ENCODE data around the gene HSPA13. TPM values are rescaled to one million over a fixed set of nuclear protein-coding genes. Genes with fewer than 3 reads are reported as not detected.
A peak's percentile ranks its signal among the peaks of the same experiment; 100 is the strongest.

Gene HSPA13
- total and polyA plus RNA-seq, 4 donors = 4.9 to 37.2 (median 13.2) TPM

- H3K9me3 ChIP-seq (ENCODE audit: control insufficient read depth in 4 of 4, low read length in 3 of 4) = peaks cover 3 to 31% (median 16%) of the 10 kb centered on the region in 4 donors
Measured at GRCh38 chr21:14418920-14419319, 36.0 kb upstream of the HSPA13 start.

More at GRCh38 chr21:14418920-14419319, 36.0 kb upstream of the HSPA13 start:
- DNase-seq (ENCODE audit: low spot score) = no peak
- Histone ChIP-seq H3K4me1 (ENCODE audit: control insufficient read depth in 4 of 4, insufficient read depth in 4 of 4, low read length in 3 of 4) (no peaks in the 10 kb centered on the region), H3K27ac (ENCODE audit: low read depth in 1 of 2, low read length in 2 of 2) (no peak overlapping the region), H3K27me3 (ENCODE audit: control insufficient read depth in 4 of 4, insufficient read depth in 4 of 4, low read length in 3 of 4) (peaks cover 0 to 2% (median 0%) of the 10 kb centered on the region in 4 donors), H3K36me3 (ENCODE audit: control insufficient read depth in 4 of 4, insufficient read depth in 3 of 4, low read depth in 1 of 4, low read length in 3 of 4) (no peaks in the 10 kb centered on the region), H3K9ac (ENCODE audit: low read depth in 1 of 2, low read length in 2 of 2) (no peak overlapping the region), H3K4me3 (ENCODE audit: low read depth in 1 of 3, low read length in 3 of 3) (peak overlapping the region in 1 of 3 donors; percentile 28)
- no peak for TF ChIP-seq TAF1 (conservative IDR thresholded peaks at IDR 0.05)
- no peak for TF ChIP-seq RXRA (IDR thresholded peaks at IDR 0.05)
- TF ChIP-seq, protein P1, sequence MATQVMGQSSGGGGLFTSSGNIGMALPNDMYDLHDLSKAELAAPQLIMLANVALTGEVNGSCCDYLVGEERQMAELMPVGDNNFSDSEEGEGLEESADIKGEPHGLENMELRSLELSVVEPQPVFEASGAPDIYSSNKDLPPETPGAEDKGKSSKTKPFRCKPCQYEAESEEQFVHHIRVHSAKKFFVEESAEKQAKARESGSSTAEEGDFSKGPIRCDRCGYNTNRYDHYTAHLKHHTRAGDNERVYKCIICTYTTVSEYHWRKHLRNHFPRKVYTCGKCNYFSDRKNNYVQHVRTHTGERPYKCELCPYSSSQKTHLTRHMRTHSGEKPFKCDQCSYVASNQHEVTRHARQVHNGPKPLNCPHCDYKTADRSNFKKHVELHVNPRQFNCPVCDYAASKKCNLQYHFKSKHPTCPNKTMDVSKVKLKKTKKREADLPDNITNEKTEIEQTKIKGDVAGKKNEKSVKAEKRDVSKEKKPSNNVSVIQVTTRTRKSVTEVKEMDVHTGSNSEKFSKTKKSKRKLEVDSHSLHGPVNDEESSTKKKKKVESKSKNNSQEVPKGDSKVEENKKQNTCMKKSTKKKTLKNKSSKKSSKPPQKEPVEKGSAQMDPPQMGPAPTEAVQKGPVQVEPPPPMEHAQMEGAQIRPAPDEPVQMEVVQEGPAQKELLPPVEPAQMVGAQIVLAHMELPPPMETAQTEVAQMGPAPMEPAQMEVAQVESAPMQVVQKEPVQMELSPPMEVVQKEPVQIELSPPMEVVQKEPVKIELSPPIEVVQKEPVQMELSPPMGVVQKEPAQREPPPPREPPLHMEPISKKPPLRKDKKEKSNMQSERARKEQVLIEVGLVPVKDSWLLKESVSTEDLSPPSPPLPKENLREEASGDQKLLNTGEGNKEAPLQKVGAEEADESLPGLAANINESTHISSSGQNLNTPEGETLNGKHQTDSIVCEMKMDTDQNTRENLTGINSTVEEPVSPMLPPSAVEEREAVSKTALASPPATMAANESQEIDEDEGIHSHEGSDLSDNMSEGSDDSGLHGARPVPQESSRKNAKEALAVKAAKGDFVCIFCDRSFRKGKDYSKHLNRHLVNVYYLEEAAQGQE (IDR thresholded peaks at IDR 0.05) = no peak
- no peak for TF ChIP-seq HNF4G (IDR thresholded peaks at IDR 0.05)
- TF ChIP-seq, protein P2, sequence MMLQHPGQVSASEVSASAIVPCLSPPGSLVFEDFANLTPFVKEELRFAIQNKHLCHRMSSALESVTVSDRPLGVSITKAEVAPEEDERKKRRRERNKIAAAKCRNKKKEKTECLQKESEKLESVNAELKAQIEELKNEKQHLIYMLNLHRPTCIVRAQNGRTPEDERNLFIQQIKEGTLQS (IDR thresholded peaks at IDR 0.05) = no peak
- no peak for TF ChIP-seq FOXA1 (IDR thresholded peaks at IDR 0.05)
- TF ChIP-seq, protein P3, sequence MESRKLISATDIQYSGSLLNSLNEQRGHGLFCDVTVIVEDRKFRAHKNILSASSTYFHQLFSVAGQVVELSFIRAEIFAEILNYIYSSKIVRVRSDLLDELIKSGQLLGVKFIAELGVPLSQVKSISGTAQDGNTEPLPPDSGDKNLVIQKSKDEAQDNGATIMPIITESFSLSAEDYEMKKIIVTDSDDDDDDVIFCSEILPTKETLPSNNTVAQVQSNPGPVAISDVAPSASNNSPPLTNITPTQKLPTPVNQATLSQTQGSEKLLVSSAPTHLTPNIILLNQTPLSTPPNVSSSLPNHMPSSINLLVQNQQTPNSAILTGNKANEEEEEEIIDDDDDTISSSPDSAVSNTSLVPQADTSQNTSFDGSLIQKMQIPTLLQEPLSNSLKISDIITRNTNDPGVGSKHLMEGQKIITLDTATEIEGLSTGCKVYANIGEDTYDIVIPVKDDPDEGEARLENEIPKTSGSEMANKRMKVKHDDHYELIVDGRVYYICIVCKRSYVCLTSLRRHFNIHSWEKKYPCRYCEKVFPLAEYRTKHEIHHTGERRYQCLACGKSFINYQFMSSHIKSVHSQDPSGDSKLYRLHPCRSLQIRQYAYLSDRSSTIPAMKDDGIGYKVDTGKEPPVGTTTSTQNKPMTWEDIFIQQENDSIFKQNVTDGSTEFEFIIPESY (IDR thresholded peaks at IDR 0.05) = no peak
- TF ChIP-seq EGR1 (IDR thresholded peaks at IDR 0.05; ENCODE audit: low read depth in 2 of 2) = no peak
- TF ChIP-seq, protein P4, sequence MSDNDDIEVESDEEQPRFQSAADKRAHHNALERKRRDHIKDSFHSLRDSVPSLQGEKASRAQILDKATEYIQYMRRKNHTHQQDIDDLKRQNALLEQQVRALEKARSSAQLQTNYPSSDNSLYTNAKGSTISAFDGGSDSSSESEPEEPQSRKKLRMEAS (IDR thresholded peaks at IDR 0.05) = no peak
- TF ChIP-seq HNF4A (conservative IDR thresholded peaks at IDR 0.05) = no peak
- TF ChIP-seq GABPA (IDR thresholded peaks at IDR 0.05 in 1 of 2, conservative IDR thresholded peaks at IDR 0.05 in 1 of 2) = no peak
- no peak for TF ChIP-seq RAD21 (IDR thresholded peaks at IDR 0.05)
- TF ChIP-seq YY1 (IDR thresholded peaks at IDR 0.05) = no peak
- no peak for TF ChIP-seq CTCF (IDR thresholded peaks at IDR 0.05; ENCODE audit: low read depth, low read length, missing input control)
- WGBS = 75% methylated on average over 2 of the region's 2 CpGs

All from liver (tissue), 9 donors.